Activated B cell treated with CpG ODN at 0.5 μM for 24 hours (primary cell): Measurements from ENCODE around the gene LRRC4C. TPM values are rescaled to one million over a fixed set of nuclear protein-coding genes. Genes with fewer than 3 reads are reported as not detected.

Source experiments
- ATAC-seq: fragments of 200-7000 bp; cut with Tn5 transposase; one replicate; pipeline ENCODE4 v1.10.0; 2021; ENCODE audit warnings: low read depth, mild to moderate bottlenecking, moderate library complexity
- CTCF ChIA-PET: fragments of 350-600 bp; sonication (Branson Sonifier 250); formaldehyde crosslinking; loops from one replicate; lab custom pipeline; 2021; ENCODE audit warnings: antibody characterized with exemption; lab: Charles Lee
- POLR2A ChIA-PET: fragments of 350-600 bp; sonication (Branson Sonifier 250); formaldehyde crosslinking; loops from one replicate; lab custom pipeline; 2021; ENCODE audit warnings: antibody characterized with exemption; lab: Charles Lee
- DNase-seq: peaks from one replicate; pipeline ENCODE4 v3.0.0; 2022
- H3K27ac Mint-ChIP-seq: one replicate; pipeline ENCODE4 v1.8.0; 2020; ENCODE audit warnings: mixed read lengths
- H3K27me3 Mint-ChIP-seq: one replicate; pipeline ENCODE4 v1.8.0; 2021; ENCODE audit warnings: mixed read lengths
- H3K36me3 Mint-ChIP-seq: one replicate; pipeline ENCODE4 v1.8.0; 2021; ENCODE audit warnings: low read depth, mixed read lengths
- H3K4me1 Mint-ChIP-seq: one replicate; pipeline ENCODE4 v1.8.0; 2021; ENCODE audit warnings: mixed read lengths
- H3K4me3 Mint-ChIP-seq: one replicate; pipeline ENCODE4 v1.8.0; 2020; ENCODE audit warnings: mild to moderate bottlenecking, mixed read lengths
- H3K9me3 Mint-ChIP-seq: one replicate; pipeline ENCODE4 v1.8.0; 2020; ENCODE audit warnings: mixed read lengths
- intact Hi-C: fragments of 100-400 bp; cut with micrococcal nuclease; formaldehyde crosslinking; loops from one replicate; pipeline ENCODE4 v1.15.1; 2024
- total RNA-seq: library from RNA; stranded (reverse); gene quantifications from 2 replicates; pipeline ENCODE4 v1.2.3, GENCODE V29; 2022
- TF ChIP-seq, protein P1 (sequence below): fragments of 200-600 bp; IDR thresholded peaks from one replicate; pipeline ENCODE4 v1.8.0; 2022; ENCODE audit warnings: antibody characterized with exemption, mild to moderate bottlenecking

The LRRC4C gene
- total RNA-seq, 1 donor from 2014 or later = not detected

DNA sequence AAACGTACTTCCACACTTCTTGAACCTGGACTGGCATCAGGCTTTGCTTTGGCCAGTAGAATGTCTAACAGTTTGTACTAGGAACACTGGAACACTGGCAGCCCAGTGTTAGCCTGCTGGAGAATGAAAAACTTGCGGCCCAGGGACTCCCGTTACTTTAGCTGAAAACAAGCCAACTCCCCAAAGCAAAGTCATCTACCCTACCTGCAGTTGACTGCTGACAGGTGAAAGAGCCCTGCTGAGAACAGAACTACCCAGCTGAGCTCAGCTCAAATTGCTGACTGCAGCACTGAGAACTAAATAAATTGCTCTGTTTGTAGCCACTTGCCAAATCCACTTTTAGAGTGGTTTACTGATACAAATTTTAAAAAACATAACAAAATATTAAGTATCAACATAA, 342.5 kb downstream of the LRRC4C start:
- TF ChIP-seq, protein P1, sequence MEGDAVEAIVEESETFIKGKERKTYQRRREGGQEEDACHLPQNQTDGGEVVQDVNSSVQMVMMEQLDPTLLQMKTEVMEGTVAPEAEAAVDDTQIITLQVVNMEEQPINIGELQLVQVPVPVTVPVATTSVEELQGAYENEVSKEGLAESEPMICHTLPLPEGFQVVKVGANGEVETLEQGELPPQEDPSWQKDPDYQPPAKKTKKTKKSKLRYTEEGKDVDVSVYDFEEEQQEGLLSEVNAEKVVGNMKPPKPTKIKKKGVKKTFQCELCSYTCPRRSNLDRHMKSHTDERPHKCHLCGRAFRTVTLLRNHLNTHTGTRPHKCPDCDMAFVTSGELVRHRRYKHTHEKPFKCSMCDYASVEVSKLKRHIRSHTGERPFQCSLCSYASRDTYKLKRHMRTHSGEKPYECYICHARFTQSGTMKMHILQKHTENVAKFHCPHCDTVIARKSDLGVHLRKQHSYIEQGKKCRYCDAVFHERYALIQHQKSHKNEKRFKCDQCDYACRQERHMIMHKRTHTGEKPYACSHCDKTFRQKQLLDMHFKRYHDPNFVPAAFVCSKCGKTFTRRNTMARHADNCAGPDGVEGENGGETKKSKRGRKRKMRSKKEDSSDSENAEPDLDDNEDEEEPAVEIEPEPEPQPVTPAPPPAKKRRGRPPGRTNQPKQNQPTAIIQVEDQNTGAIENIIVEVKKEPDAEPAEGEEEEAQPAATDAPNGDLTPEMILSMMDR = no peak
- Mint-ChIP-seq H3K27me3 (no peaks in the 10 kb centered on the region), H3K4me3 (no peak overlapping the region), H3K4me1 (no peaks in the 10 kb centered on the region), H3K27ac (no peak overlapping the region), H3K9me3 (peaks cover 3% of the 10 kb centered on the region), H3K36me3 (no peaks in the 10 kb centered on the region)
- intact Hi-C loops = no loop called here
- POLR2A ChIA-PET = no interaction called here
- CTCF ChIA-PET = no interaction called here
- ATAC-seq (no peak), DNase-seq (no peak)

DNA sequence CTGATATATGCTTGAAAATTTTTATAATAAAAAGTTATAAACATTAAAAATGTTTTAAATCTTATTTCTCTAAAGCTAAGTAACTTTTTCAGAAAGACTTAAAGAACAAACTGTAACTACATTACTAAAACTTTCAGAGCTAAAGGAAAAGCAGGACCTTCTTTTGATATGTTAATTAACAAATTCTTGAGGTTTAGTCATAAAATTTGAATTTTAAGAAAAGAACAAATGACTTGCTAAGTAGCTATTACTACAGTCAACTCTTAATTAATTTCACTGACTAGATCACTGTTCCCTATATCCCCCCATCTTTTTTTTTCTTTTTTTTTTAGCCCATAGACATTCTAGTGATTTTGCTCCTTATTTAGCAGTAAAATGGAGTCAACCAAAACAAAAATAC, 344.4 kb downstream of the LRRC4C start:
- intact Hi-C loops = no loop called here
- DNase-seq (no peak), ATAC-seq (no peak)
- TF ChIP-seq, protein P1 = no peak
- H3K27me3 Mint-ChIP-seq = no peaks in the 10 kb centered on the region
- no peak overlapping the region for H3K27ac Mint-ChIP-seq
- no peak overlapping the region for H3K4me3 Mint-ChIP-seq
- CTCF ChIA-PET = no interaction called here
- POLR2A ChIA-PET = no interaction called here
- H3K9me3 Mint-ChIP-seq = no peaks in the 10 kb centered on the region
- H3K36me3 Mint-ChIP-seq = no peaks in the 10 kb centered on the region
- H3K4me1 Mint-ChIP-seq = no peaks in the 10 kb centered on the region

DNA sequence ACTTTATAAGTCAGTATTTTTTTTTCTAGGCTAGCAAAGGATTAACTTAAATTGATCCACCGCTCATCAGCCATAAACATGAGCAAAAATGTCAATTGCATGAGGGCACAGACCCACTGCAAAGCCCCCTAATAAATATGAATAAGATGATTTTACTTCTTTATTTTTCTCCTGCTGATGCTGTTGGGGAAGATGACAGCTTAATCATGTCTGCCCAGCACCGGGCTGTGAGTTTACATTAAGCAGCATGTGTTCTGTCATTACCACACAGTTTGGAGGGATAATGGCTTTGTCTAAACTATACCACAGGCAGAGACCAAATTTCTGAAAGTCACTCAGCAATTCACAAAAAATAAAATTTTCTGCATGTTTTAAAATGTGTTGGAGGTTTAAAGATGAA, 346.3 kb downstream of the LRRC4C start:
- TF ChIP-seq, protein P1 = no peak
- H3K9me3 Mint-ChIP-seq = no peaks in the 10 kb centered on the region
- no peaks in the 10 kb centered on the region for H3K4me1 Mint-ChIP-seq
- DNase-seq (no peak), ATAC-seq (no peak)
- no peaks in the 10 kb centered on the region for H3K36me3 Mint-ChIP-seq
- ChIA-PET CTCF (no interaction called here), POLR2A (no interaction called here)
- H3K27ac Mint-ChIP-seq = no peak overlapping the region
- intact Hi-C loops = no loop called here
- H3K27me3 Mint-ChIP-seq = no peaks in the 10 kb centered on the region
- no peak overlapping the region for H3K4me3 Mint-ChIP-seq

DNA sequence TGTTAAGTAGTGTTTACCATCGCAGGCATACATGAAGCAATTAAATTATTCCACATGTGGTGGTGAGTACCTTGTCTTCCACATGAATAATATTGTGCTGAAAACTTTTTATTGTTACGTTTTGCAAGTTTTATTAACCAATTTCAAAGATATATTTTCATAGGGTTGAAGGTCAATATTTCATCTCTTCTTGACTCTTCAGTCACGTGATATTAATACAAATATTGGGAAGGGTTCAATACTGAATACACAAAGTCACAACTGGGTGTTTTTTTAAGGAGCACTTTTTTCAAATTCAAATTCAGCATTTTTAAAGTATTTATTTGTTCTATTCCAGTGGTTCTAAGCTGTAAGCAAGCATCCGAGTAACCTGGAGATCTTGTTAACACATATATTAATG, 348.9 kb downstream of the LRRC4C start:
- CTCF ChIA-PET = no interaction called here
- no peaks in the 10 kb centered on the region for H3K4me1 Mint-ChIP-seq
- ATAC-seq = no peak
- no peak overlapping the region for H3K4me3 Mint-ChIP-seq
- intact Hi-C loops = no loop called here
- no peak for DNase-seq
- POLR2A ChIA-PET = no interaction called here
- no peak overlapping the region for H3K27ac Mint-ChIP-seq
- H3K9me3 Mint-ChIP-seq = no peaks in the 10 kb centered on the region
- TF ChIP-seq, protein P1 = no peak
- H3K27me3 Mint-ChIP-seq = no peaks in the 10 kb centered on the region
- no peaks in the 10 kb centered on the region for H3K36me3 Mint-ChIP-seq

DNA sequence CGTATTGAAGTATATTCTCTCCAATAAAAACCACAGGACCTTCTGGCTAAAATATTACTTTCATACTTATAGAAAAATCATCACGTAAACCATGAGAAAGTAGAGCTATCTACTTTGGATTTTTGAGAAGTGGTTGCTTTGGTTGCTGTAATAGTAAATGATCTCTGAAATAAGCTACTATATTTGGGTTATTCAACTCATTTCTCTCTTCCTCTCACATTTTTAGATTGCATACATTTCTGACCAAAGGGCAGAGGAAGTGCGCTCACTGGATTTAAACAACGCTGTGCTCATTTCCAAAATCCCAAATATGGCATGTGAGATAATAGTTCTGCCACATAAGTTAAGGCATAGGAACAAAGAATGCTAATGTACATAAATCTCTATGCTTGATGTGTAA, 357.0 kb downstream of the LRRC4C start:
- Mint-ChIP-seq H3K4me3 (no peak overlapping the region), H3K27ac (no peak overlapping the region), H3K4me1 (no peaks in the 10 kb centered on the region), H3K27me3 (no peaks in the 10 kb centered on the region), H3K36me3 (no peaks in the 10 kb centered on the region), H3K9me3 (peaks cover 4% of the 10 kb centered on the region)
- CTCF ChIA-PET = no interaction called here
- DNase-seq = no peak
- no peak for ATAC-seq
- intact Hi-C loops = no loop called here
- POLR2A ChIA-PET = no interaction called here
- TF ChIP-seq, protein P1 = no peak
